GM18870 (cell line): ENCODE results near the gene PDE4D.
"Not testable (repeated sequence)": the region's sequence is repeated elsewhere in the genome, so short reads cannot be mapped to it uniquely, and the experiment has no call there.

ENCODE experiments used
- ATAC-seq: cut with Tn5 transposase; IDR thresholded peaks from one replicate; pipeline ENCODE4 v1.9.1; 2021; ENCODE audit warnings: moderate library complexity; ENCODE audit not compliant: unreplicated experiment

PDE4D gene

DNA sequence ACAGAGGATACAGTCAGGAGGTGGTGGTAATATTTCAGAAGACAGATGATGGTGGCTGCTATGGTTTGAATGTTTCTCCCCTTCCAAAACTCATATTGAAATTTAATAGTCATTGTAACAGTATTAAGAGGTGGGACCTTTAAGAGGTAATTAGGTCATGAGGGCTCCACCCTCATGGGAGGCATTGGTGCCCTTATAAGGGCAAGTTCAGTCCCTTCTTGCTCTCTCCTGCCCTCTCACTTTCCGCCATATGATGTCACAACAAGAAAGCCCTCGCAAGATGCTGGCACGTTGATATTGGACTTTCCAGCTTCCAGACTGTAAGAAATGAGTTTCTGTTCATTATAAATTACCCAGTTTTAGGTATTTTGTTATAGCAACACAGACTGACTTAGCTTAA, 274.9 kb downstream of the PDE4D start:
- ATAC-seq: no peak

- ATAC-seq: no peak
Observed at GRCh38 chr5:59617186-59617771, 276.2 kb downstream of the PDE4D start.

DNA sequence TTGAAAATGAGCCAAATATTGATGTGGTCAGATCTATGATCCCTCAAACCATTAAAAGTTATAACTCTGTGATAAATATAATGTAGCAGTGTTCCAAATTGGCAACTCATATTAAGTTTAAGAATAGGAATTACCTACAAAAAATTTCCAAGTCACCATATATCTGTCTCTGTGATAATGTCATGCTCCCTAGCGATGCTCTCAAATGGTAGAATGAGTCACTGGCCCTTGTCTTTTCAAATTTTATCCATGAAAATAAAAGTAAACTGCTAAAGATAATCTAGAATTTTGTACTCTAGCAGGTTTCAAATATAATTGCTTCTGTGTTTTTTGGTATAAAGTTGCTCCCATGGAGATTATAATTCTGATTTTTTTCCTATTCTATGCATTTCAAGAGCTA, 277.1 kb downstream of the PDE4D start:
- no peak for ATAC-seq

DNA sequence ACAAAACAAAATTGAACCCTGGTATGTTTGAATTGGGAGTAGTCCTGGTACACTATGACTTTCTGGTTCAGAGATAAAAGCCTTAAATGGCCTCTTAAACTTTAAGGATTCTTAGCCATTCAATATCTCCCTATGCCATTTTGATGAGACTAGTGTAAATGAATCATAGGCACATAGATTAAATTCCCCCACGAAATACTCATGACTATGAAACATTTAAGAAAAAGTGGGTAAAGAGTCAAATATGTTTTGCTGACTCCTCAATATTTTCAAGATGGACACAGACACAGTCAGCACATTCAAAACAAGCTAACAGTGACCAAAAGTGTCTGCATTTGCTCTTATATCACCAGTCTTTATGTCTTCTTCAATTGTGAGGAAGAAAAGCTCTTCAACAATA, 278.3 kb downstream of the PDE4D start:
- ATAC-seq: no peak

DNA sequence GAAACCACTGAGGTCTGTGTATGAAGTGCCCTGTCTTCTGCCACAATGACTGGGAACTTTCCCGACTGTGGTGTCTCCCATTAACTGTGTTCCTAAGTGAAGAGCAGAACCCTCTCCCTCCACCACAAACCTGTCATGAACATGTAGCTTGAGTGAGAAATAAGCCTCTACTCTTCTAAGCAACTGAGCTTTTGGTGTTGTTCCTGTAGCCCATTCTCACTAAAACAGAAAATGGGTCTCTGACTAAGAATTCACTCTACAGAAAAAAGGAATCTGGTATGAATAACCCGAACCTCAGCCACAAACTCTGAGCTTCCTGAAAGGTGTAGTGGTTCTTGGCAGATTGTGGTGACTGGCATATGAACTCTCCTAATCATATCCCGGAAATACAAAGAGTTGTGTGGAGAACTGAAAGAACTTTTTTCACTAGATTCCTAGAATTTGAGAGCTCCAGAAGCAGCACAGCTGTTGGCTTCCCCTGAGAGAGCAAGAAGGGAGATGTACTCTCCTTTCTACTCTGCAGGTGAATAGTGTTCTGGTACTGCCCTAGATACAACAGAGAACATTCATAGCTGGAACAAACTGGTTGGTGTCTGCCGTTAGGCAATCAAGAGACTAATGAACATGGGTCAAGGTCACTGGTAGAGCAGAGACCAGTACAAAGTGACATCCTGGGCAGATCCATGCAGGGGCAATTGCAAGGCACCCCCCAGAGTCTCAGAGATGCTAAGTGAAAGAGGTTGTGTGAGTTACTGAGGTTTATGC, 283.8 kb downstream of the PDE4D start:
- ATAC-seq: peak; percentile 32

DNA sequence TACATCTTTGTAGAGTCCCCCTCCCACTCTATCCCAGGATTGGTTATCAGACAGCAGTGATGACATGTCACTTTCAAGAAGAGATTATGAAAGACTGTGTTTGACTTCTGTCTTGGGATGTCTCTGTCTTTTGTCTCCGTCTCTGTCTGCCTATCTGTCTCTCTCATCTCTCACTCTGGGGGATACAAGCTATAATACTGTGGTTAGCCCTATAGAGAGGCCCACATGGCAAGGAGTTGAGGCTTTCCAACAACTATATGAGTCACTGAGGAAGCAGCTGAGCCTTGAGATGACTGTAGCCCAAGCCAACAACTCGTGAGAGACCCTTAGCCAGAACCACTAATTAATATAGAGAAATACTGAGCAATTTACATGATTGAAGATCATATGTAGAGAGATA, 284.8 kb downstream of the PDE4D start:
- peak; percentile 70 for ATAC-seq

DNA sequence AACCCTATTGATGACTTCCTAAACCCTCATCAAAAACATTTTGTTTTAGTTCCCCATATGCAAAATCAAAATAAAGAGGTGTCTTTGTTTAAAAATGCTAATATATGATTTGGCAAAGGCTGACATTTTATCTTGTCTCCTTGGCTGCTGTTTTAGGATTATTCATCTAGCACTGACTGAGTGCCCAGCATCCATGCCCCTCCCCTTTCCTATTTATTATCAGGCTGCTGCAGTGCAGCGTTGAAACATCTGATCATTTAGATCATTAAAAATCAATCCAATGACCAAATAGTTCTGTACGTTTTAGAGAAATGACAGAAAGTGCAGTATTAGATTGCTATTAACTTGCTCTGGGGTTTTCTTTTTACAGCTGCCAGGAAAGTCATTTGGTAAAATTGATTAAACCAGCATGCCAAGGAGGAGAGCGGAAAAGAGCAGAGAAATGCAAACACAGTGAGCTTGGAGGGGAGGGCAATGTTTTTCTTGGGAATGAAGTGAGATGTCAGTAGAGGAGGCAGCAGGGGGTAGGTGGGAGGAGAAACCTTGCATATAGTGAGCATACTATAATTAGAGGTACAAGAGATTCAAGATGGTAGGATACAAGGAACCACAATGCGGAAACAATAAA, 286.3 kb downstream of the PDE4D start:
- no peak for ATAC-seq

DNA sequence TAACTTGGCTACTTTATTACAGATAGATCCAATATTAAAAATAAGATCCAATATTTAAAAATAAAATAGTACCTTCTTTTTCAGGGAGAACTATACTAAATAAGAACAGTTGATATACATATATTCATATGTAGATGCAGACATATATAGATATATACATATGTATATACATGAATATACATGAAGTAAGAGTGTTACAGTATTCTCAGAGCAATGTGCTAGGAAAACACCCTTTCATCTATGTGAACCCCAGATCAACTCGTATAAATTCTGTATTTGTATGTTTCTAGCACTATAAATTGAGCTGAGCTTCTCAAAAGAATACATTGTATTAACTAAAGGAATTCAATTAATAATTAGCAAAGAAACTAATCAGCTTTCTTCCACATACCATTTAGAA, 287.6 kb downstream of the PDE4D start:
- no peak for ATAC-seq

DNA sequence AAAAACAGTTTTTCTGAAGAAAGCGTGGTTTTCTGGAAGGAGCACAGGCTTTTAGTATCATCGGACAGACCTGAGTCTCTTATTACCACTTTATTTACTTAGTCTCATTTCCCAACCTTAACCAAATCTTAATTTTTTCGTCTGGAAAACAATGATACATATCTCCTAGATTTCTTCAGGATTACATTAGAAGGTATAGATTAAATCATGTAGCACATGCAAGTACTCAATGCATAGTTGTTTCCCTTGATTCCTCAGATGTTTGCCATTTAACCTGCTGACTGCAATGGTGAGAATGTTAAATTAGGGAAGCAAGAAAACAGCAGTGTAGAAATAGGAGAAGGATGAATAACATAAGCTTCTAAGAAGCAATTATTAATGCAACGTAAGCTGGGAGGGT, 289.4 kb downstream of the PDE4D start:
- ATAC-seq: no peak

GRCh38 chr5:59600998-59601397, 292.5 kb downstream of the PDE4D start:
- no peak for ATAC-seq

DNA sequence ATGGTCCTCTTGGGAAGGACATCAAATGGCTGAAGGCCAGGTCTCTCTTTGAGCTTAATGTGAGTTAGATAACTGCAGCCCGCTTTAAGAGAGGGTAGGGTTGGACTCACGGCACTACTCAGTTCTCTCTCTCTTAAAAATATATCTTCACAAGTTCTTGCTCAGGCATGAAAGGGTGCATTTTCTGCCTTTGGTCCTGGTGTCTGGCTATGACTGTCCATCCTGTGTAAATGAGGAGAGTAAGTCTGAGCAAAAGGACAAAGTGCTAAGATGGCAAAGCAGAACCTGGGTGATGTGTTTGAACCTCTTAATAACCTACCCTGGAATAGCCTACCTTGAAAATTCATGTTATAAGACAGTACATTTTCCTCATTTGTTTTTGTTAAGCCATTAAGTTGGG, 293.4 kb downstream of the PDE4D start:
- no peak for ATAC-seq

DNA sequence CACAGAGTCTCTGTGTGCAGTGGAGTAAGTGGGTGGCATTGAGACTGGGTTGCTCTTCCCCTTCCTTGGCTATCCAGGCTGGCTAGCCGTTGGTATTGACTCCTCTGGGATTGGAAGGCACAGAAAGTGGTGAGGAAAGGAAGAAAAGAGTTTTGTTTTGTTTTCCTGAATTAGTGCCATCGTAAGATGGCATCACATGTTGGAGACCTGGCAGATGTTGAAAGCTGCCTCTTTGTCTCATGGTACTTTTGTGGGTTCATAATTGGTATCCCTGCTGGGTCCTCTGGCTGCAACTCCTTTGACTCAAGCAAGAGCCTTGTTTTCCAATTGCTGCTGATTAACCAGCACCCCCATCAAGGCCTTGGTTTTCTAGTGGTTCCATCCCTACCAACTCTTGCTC, 293.8 kb downstream of the PDE4D start:
- ATAC-seq: no peak

- peak; percentile 63 for ATAC-seq
Observed at GRCh38 chr5:59598547-59598874, 295.0 kb downstream of the PDE4D start.

GRCh38 chr5:59597690-59598546, 295.6 kb downstream of the PDE4D start:
- ATAC-seq: peak; percentile 17

DNA sequence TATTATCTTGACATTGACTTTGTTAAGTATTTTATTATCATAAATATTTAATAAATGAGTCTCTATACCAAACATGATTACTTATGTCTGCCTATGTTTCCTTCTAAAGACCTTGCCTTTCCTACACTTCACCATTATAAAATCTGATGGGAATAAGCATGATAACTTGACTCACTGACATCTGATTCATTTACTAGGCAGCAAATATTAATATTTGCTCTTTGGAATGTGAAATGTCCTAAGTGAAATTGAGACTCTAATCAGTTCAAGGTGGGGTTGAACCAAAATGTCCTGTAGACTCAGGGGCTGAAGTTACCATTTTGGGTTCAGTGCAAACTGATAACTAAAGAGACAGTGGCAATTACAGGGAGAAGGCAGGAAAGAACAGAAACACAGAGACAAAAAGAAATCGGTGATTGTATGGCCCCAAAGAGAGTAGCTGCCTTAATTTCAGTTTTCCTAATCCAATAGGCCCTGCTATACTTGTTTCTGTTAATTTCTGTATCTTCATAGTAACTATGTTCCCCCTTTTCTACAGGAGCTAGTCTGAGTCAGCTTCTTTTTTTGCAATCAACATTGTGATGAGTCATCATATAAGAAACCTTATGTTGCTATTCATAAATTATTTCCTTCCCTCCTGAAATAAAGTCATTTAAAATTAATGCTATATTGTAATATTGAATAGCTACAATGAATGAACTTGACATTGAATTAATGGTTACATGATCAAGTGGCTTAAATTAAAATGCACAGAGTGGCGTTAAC, 296.8 kb downstream of the PDE4D start:
- no peak for ATAC-seq

DNA sequence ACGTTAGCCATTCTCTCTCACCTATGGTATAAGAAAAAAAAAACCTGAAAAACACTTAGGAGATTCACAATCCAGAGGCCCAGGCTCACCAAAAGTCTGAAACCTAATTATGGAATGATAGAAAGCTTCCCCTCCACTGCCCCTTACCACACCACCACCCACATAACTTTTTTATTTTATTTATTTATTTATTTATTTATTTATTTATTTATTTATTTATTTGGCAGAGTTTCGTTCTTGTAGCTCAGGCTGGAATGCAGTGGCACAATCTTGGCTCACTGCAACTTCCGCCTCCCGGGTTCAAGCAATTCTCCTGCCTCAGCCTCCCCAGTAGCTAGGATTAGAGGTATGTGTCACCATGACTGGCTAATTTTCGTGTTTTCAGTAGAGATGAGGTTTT, 299.4 kb downstream of the PDE4D start:
- ATAC-seq: not testable (repeated sequence)

DNA sequence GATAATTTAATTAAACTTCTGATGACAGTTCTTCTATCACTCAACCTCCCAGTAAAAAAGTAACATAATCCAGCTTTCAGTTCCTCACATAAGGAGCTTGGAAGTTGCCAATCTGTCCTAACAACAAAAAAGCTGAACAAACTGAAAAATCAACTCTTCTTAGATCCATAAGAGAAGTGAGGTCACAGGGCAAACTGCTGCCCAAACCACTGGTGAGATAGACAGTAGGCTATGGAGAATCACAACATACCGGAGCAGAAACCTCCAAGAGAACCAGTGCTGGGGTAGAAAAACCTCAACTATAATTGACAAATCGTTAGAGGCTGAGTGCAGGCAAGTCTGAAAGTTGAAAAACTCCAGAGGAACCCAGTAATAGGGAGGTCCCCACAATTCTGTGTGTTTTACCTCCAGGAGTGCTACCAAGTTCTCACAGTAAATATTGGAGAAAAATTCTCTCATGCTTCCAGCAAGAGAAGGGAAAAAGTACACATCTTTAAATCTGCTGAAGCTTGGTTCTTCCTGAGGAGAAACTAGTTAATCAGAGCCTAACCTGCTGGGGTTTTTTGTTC, 300.0 kb downstream of the PDE4D start:
- no peak for ATAC-seq

DNA sequence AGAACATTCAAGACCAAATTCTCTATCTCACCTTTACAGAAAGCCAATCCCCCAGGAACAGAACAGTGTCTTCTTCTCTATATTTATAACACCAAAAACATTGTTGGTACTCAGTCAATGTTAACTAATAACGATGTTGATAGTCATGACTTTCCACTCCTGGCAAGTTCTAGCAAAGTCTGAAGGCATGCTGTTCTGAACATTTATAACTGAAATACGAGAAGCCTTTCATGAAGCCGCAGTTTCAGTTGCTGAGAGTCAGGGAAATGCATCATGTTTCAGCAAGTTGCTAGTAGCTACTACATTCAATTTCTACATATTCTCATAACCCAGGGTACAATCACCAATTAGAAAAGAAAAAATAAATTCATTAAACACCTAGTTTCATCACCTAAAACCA, 301.4 kb downstream of the PDE4D start:
- ATAC-seq: no peak

DNA sequence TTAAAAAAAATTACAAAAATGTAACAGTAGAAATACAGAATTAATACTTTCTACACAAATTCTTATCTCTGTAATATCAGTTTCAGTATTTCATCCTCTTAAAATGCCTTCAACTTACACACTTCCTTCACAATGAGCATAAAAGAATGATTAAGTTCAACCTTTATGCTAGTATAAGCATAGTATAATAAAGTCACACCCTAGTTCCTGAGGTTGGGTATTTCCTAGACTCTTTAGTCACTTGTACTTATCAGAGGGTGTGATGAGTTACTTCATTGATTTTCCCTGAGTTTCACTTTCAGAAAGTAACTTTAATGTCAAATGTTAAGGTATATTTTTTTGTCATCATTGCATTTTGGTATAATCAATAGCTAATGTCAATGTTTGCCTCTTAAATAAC, 302.4 kb downstream of the PDE4D start:
- peak; percentile 63 for ATAC-seq

DNA sequence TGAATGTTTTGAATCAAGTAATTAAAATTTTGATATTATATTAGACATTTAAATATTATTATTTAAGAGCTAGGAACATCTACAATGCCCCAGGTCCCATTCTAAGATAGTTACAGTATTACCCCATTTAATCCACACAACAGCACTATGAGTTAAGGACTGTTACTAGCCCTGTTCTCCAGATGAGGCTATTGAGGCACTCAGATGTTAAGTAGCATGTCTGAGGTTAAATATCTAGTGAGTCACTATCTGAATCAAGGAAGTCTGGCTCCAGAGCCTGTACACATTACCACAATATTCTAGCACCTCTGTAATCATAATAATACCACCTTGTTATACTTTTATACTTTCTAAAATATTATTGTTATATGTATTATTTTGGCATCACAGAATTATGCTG, 304.6 kb downstream of the PDE4D start:
- no peak for ATAC-seq
